Myocyte (in vitro differentiated cells): Measurements from ENCODE around the gene LRIT3. TPM values are rescaled to one million over a fixed set of nuclear protein-coding genes. Genes with fewer than 3 reads are reported as not detected.

Experiments used
- DNase-seq: peaks from one replicate; pipeline ENCODE4 v3.0.0-alpha.2; 2012; ENCODE audit warnings: low read depth
- total RNA-seq: library from RNA; depleted of rRNA; stranded (reverse); fragments of >200 nt; gene quantifications from 2 replicates; pipeline ENCODE4 v1.2.3, GENCODE V29; 2014

Gene LRIT3
- total RNA-seq, 1 donor from 2014 or later: 0.03 TPM

DNA sequence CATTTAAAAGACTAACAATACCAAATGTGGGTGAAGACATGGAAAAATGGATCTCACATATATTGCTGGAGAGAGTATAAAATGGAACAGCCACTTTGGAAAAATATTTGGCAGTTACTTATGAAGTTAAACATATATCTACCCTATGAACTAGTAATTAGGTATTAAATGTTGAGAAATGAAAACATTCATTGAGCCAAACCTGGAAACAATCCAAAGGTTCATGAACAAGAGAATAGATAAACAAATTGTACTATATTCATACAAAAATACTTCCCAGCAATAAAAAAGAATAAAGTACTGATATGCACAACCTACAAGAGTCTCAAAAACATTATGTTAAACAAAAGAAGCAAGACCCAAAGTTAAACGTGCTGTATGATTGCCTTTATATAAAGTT, 60.8 kb downstream of the LRIT3 start:
- no peak for DNase-seq

DNA sequence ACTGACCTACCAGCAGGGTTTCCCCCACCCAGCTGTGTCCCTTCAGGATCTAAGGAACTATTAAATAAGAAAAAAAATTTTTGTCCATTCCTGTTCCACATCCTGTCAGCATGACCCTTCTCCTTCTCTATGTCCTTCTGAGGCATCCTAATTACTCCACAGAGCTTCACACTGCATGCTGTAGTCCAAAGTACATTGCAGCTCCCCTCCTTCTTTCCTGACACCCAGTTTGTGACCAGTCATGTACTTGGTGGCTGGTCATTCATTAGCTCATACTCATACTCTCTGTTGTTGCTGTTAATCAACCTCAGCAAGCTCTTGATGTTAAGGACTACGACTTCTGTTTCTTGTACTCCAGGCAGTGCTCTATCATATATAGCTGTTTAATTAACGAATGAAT, 62.3 kb downstream of the LRIT3 start:
- DNase-seq: no peak

DNA sequence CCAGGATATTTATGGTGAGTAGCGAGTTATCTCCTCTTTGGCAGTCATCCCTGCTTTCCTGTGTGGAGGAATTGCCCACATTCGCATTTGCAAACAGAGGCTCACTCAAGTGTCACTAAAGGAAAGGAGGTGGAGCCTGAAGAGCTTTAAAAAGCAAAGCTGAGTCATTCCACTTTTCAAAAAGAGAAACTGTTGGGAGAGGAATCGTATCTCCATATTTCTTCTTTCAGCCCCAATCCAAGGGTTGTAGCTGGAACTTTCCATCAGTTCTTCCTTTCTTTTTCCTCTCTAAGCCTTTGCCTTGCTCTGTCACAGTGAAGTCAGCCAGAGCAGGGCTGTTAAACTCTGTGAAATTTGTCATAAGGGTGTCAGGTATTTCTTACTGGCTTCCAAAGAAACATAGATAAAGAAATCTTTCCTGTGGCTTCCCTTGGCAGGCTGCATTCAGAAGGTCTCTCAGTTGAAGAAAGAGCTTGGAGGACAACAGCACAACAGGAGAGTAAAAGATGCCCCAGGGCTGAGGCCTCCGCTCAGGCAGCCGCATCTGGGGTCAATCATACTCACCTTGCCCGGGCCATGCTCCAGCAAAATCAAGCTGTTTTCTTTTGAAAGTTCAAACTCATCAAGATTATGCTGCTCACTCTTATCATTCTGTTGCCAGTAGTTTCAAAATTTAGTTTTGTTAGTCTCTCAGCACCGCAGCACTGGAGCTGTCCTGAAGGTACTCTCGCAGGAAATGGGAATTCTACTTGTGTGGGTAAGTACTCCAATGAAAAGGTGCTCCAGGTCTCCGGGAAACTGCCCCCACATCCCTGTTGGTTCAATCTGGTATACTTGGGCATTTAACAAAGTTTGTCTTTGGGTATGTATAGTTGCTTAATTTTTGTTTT, 65.0 kb downstream of the LRIT3 start, which contains the start of gene EGF:
Gene EGF, plus strand, starts transcription at position 178 of the 890 bp plus-strand sequence. Its CDS starts 453 bp downstream, at position 631.
- peak; percentile 78 for DNase-seq

DNA sequence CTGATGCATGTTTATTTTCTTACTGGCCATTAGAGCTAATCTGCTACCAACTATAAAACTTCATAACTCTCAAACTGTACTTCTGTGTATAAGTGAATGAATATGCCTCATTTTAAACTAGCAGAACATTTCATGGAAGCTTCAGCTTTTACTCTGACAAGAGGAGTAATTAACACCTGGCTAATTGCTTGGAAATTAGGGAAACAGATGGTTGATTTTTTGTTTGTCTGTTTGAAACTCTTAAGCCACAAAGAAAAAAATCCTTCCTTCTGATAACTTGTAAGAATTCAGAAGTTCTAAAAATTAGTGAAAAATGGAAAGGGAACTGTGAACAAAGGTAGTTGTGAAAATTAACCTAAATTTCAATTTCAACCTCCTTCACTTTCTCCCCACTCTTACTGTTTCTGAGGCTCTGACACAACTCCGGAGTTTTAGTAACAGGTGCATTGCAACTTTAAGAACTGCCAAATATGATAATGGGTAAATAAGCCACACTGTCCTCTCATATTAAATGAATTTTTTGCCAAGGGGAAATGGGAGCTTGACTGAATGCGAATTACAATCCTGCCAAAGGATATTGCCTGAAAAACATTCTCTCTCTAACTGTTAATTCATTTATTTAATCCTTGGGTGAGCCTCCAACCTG, 65.8 kb downstream of the LRIT3 start:
- peak; percentile 43 for DNase-seq

DNA sequence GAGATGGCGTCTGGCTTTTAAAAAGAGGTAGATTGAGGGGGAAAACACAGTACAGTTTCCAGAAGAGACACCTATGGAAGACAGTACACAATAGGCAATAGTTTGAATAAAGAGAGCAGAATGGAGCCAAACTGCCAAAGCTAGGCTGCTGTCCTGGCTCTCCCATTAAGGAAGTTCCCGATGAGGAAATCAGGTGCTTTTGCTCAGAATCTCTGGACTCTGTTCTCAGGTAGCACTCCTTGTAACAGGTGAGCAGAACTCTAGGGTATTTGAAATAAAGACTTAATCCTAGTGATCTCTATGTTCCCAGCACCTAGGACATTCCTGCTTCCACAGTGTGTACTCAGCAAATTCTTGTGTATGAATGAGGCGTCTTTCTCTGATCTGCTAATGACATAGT, 66.4 kb downstream of the LRIT3 start:
- DNase-seq: no peak

DNA sequence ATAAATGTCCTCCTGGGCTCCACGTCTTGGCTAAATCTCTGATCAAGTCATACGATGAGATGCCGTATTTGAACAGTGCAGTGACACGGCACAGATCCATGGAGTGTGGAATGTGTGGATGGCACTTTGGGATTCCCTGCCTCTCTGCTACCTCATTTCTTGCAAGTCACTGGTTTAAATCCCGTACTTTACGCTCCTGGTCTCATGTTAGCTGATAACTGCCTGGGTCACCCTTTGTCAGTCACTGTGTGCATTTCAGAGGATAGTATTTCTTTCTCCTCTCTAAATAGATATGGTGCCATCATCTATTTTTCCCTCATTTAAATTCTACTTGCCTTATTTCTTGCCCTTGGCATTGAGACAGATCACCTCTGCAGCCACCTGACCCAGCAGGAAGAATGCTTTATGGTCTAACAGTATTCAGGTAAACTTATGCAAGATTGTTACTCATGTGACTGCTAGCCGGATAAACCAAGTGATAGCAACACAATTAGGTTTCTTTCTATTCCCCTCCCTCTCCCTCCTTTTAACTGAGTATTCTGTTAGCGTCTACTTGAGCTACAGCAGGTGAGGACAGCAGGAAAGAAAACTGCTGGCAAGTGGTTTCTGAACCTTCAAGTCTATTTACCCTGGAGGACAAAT, 67.6 kb downstream of the LRIT3 start:
- peak; percentile 7 for DNase-seq

DNA sequence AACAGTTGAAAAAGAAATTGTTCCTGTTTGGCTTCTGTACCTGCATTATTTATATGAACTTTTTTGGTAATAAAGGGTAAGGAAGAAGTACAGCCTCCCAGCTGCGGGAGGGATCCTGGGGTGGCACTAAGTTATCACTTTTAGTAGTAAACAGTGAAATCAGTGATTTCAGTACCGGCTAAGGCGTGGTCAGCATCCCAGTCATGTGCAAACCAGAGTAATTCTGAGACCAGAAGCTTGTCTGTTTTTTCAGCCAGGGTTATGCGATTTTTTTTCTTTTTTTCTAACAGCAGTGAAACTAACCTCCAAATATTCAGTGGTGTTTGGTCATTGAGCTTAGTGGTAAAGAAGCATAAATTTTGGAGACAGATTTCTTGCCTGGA, 68.1 kb downstream of the LRIT3 start:
- DNase-seq: peak; percentile 13

DNA sequence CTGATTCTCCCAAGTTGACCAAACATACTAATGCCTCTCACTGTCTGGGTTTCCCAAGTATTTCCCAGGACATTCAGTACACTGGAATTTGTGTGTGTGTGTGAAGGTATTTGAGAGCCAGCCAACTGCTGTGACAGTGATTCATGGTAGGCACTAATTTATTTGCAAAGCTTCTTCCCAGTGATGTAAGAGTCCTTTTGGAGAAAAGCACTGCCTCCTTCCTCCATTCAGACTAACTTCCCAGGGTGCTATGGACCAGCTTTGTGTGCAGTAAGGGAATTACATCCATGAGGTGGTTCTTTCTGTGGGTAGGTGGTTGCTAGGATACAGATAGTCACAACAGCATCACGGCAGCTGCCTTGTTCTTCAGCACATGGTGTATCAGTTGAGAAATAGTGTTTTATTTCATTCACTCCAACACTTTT, 73.5 kb downstream of the LRIT3 start:
- DNase-seq: peak; percentile 89

Other genes starting within 250 kb of the LRIT3 start
- 11.6 and 18.3 TPM in 2 replicates for gene CASP6, start 144.7 kb upstream of the LRIT3 start, total RNA-seq
- 22.2 and 22.4 TPM in 2 replicates for gene PLA2G12A, start 118.0 kb upstream of the LRIT3 start, total RNA-seq
- gene CFI, start 46.1 kb upstream of the LRIT3 start, total RNA-seq: 1.4 and 1.5 TPM in 2 replicates
- 11.9 and 18.1 TPM in 2 replicates for gene GAR1, start 32.3 kb upstream of the LRIT3 start, total RNA-seq
- gene RRH, start 20.1 kb upstream of the LRIT3 start, total RNA-seq: 0.08 TPM in 1 of 2 replicates, not detected in the other
- 12.3 and 16.2 TPM in 2 replicates for gene EGF, start 64.8 kb downstream of the LRIT3 start, total RNA-seq